HUDEP-2 (cell line): ENCODE results near the gene CTBP1.

Experiments
- DNase-seq, 76 experiments: peaks; one replicate each; lab custom pipeline; 2025; ENCODE audit not compliant: unreplicated experiment in 76 of 76; lab: John Stamatoyannopoulos, UW

The CTBP1 gene

GRCh38 chr4:1250921-1251772 is 2.2 kb upstream of the CTBP1 start:
- no peak for DNase-seq

- DNase-seq = no peak
Observed at GRCh38 chr4:1250527-1250812, 1.5 kb upstream of the CTBP1 start.

- DNase-seq = peak in 4 of 76 experiments; percentile 12 to 61 (median 28)
Observed at GRCh38 chr4:1249731-1250526, 999 bp upstream of the CTBP1 start.

- DNase-seq = peak in 71 of 76 experiments; percentile 19 to 84 (median 67)
Observed at GRCh38 chr4:1249148-1249730, 309 bp upstream of the CTBP1 start.

GRCh38 chr4:1247864-1248244 is 1.1 kb downstream of the CTBP1 start:
- DNase-seq = peak in 10 of 76 experiments; percentile 22 to 57 (median 42)

- peak in 7 of 76 experiments; percentile 2 to 18 (median 11) for DNase-seq
Observed at GRCh38 chr4:1246901-1247863, 1.7 kb downstream of the CTBP1 start.

- DNase-seq = no peak
Observed at GRCh38 chr4:1246111-1246881, 2.6 kb downstream of the CTBP1 start.

GRCh38 chr4:1245481-1246051 is 3.4 kb downstream of the CTBP1 start:
- peak in 1 of 76 experiments; percentile 9 for DNase-seq

GRCh38 chr4:1244978-1245471 is 3.9 kb downstream of the CTBP1 start:
- DNase-seq = no peak

GRCh38 chr4:1244081-1244977 is 4.6 kb downstream of the CTBP1 start:
- DNase-seq = peak in 20 of 76 experiments; percentile 1 to 25 (median 8)

- no peak for DNase-seq
Observed at GRCh38 chr4:1243451-1244080, 5.4 kb downstream of the CTBP1 start.

- DNase-seq = no peak
Observed at GRCh38 chr4:1242506-1243450, 6.2 kb downstream of the CTBP1 start.

GRCh38 chr4:1241936-1242505 is 6.9 kb downstream of the CTBP1 start:
- no peak for DNase-seq

- DNase-seq = no peak
Observed at GRCh38 chr4:1241466-1241935, 7.4 kb downstream of the CTBP1 start.

GRCh38 chr4:1240721-1241465 is 8.0 kb downstream of the CTBP1 start:
- no peak for DNase-seq
